ENCODE data around the gene TAS2R40. TPM values are rescaled to one million over a fixed set of nuclear protein-coding genes. Genes with fewer than 3 reads are reported as not detected.

The TAS2R40 gene
- total RNA-seq, 4 donors from 2014 or later: not detected

DNA sequence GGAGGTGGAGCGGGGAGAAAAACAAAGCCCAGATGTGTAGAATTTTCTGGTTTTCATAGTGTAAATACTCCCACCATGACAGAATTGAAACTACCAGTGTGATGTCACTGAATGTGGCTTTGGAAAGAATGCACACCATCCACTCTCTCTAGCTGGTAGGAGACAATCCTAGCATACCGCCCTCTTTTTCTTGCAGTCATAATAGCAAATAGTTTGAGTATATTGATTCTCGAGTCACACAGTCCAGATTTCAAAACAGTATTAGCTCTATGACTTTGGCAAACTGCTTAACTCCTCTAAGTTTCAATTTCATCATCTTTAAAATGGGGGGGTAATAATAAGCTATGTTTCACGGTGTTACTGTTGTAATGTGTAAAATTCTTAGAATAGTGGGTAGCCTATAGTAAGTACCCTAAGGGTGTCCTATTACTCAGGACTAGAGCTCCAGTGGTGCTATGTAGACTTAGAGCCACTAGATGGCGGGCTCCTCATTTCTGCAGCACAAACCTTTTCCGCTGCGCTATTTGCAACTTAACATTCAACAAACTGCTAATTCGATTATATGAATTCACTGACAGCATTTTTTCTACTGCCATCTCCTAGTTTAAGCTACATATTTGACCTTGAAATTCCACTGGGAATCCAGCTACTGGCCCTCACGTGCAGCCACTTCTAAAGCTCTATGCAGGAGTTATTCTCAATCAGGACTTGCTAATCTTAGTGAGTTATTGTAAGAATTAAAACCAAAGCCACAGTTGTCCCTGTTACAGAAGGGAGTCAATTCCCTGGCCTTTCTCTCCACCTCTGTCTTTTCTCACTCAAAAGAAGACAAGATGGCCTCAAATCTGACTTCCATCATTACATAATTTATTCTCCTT lies 18.7 kb downstream of the TAS2R40 start:
- no peak for TF ChIP-seq POLR2A (IDR thresholded peaks at IDR 0.05)
- TF ChIP-seq, protein P1, sequence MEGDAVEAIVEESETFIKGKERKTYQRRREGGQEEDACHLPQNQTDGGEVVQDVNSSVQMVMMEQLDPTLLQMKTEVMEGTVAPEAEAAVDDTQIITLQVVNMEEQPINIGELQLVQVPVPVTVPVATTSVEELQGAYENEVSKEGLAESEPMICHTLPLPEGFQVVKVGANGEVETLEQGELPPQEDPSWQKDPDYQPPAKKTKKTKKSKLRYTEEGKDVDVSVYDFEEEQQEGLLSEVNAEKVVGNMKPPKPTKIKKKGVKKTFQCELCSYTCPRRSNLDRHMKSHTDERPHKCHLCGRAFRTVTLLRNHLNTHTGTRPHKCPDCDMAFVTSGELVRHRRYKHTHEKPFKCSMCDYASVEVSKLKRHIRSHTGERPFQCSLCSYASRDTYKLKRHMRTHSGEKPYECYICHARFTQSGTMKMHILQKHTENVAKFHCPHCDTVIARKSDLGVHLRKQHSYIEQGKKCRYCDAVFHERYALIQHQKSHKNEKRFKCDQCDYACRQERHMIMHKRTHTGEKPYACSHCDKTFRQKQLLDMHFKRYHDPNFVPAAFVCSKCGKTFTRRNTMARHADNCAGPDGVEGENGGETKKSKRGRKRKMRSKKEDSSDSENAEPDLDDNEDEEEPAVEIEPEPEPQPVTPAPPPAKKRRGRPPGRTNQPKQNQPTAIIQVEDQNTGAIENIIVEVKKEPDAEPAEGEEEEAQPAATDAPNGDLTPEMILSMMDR (IDR thresholded peaks at IDR 0.05): peak; percentile 68 to 97 (median 92)
- DNase-seq: peak; percentile 55 to 90 (median 66)
- Histone ChIP-seq H3K4me1 (peaks cover 0 to 27% (median 0%) of the 10 kb centered on the region in 4 donors), H3K36me3 (no peaks in the 10 kb centered on the region), H3K27me3 (no peaks in the 10 kb centered on the region), H3K27ac (peak overlapping the region in 2 of 4 donors; percentile 6 to 37), H3K4me3 (no peak overlapping the region), H3K9me3 (peaks cover 0 to 7% (median 0%) of the 10 kb centered on the region in 4 donors)

DNA sequence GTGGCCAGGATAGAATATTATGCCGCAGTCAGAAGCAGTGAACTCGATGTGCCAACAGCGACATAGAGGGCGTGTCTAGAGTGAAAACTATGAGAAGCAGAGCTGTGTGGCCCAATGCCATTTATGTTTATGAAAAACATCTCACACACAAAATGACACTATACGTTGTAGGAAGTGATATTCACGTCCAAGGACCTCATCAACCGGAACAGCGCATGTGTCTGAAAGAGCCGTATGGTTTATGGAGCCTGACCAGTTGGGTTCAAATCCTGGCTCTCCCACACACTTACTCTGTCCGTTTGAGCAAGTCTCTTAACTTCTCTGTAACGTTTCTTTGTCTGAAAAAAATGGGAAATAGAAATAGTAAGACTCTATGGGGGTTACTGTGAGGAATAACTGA lies 20.5 kb downstream of the TAS2R40 start:
- Histone ChIP-seq H3K4me1 (peaks cover 0 to 33% (median 0%) of the 10 kb centered on the region in 4 donors), H3K27me3 (no peaks in the 10 kb centered on the region), H3K27ac (no peak overlapping the region), H3K36me3 (no peaks in the 10 kb centered on the region), H3K4me3 (no peak overlapping the region), H3K9me3 (no peaks in the 10 kb centered on the region)
- no peak for DNase-seq
- TF ChIP-seq, protein P1 (IDR thresholded peaks at IDR 0.05): no peak
- no peak for TF ChIP-seq POLR2A (IDR thresholded peaks at IDR 0.05)

DNA sequence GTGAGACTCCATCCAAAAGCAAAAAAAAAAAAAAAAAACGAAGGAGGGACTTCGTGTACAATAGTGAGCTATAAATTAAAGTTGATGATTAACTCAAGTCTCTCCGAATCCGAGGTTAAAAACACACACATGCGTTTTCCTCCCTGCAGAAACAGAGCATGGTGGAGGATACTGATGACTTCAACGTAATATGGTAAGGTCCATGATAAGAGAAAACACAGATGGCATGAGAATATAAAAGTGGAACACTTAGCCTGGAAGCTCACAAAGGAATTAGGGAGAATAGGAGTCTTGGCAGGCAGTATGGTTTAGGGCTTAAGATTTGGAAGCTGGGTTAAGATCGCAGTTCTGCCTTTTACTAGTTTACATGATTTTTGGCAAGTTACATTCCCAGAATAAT lies 21.3 kb downstream of the TAS2R40 start:
- no peaks in the 10 kb centered on the region for H3K36me3 ChIP-seq
- H3K27ac ChIP-seq: peak overlapping the region in 3 of 4 donors; percentile 4 to 70 (median 40)
- H3K9me3 ChIP-seq: no peaks in the 10 kb centered on the region
- H3K4me3 ChIP-seq: peak overlapping the region in 1 of 4 donors; percentile 4
- no peak for DNase-seq
- H3K4me1 ChIP-seq: peaks cover 0 to 36% (median 0%) of the 10 kb centered on the region in 4 donors
- no peaks in the 10 kb centered on the region for H3K27me3 ChIP-seq
- TF ChIP-seq POLR2A (IDR thresholded peaks at IDR 0.05): no peak
- TF ChIP-seq, protein P1 (IDR thresholded peaks at IDR 0.05): no peak

DNA sequence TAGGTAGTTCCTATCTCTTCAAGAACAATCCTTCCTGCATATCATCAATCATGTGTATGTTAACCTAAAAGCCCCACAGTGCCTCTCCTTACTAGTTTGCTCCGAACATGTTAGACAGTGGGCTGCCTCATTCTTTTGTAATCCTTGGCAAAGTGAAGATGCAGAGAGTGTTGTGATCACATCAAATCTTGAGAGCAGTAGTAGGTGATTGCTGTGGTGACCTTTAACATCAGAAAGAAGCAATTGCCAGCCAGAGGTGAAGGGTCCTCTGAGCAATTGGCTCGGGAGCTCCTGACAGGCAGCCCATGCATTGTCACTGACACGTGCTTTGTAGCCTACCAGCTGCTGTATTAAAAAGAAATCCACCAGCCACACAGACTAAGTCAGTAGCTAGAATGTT lies 21.8 kb downstream of the TAS2R40 start:
- Histone ChIP-seq H3K36me3 (no peaks in the 10 kb centered on the region), H3K4me1 (peaks cover 0 to 40% (median 0%) of the 10 kb centered on the region in 4 donors), H3K27me3 (no peaks in the 10 kb centered on the region), H3K4me3 (no peak overlapping the region), H3K27ac (peak overlapping the region in 3 of 4 donors; percentile 4 to 70 (median 40)), H3K9me3 (no peaks in the 10 kb centered on the region)
- no peak for DNase-seq
- TF ChIP-seq POLR2A (IDR thresholded peaks at IDR 0.05): no peak
- TF ChIP-seq, protein P1 (IDR thresholded peaks at IDR 0.05): no peak

DNA sequence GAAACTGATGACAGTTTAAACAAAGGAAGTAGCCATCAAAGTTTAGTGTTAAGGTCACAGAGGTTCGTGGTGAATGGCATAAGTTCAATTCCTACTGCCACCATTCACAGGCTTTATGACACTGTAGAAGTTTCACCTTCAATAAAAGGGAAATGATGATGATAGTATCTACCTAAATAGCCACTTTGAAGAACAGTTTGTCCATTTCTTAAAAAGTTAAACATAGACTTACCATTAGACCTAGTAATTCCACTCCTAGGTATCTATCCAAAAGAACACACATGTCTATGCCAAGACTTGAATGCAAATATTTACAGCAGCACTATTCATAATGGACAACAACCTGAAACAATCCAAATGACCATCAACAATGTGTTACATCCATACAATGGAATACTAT lies 22.5 kb downstream of the TAS2R40 start:
- H3K27ac ChIP-seq: peak overlapping the region in 2 of 4 donors; percentile 40 to 70
- H3K36me3 ChIP-seq: no peaks in the 10 kb centered on the region
- no peak overlapping the region for H3K4me3 ChIP-seq
- H3K4me1 ChIP-seq: peaks cover 0 to 47% (median 0%) of the 10 kb centered on the region in 4 donors
- H3K27me3 ChIP-seq: no peaks in the 10 kb centered on the region
- H3K9me3 ChIP-seq: no peaks in the 10 kb centered on the region
- DNase-seq: no peak
- TF ChIP-seq, protein P1 (IDR thresholded peaks at IDR 0.05): no peak
- no peak for TF ChIP-seq POLR2A (IDR thresholded peaks at IDR 0.05)
